Left ventricle myocardium inferior (tissue), 1 donor: ENCODE data around the gene UBE2R2. TPM values are rescaled to one million over a fixed set of nuclear protein-coding genes. Genes with fewer than 3 reads are reported as not detected.
"Not testable (repeated sequence)": the region's sequence is repeated elsewhere in the genome, so short reads cannot be mapped to it uniquely, and the experiment has no call there.

Experiments
- DNase-seq: peaks from one replicate; pipeline ENCODE4 v3.0.0-alpha.2; 2020
- H3K27ac ChIP-seq: fragments of 200-600 bp; replicated peaks from 2 replicates; pipeline ENCODE4 v1.8.0; 2021
- H3K27me3 ChIP-seq: fragments of 200-600 bp; 2 replicates; pipeline ENCODE4 v1.8.0; 2021; ENCODE audit warnings: low read depth
- H3K36me3 ChIP-seq: fragments of 200-600 bp; 2 replicates; pipeline ENCODE4 v1.8.0; 2021
- H3K4me1 ChIP-seq: fragments of 200-600 bp; 2 replicates; pipeline ENCODE4 v1.8.0; 2021
- H3K4me3 ChIP-seq: fragments of 200-600 bp; 2 replicates; pipeline ENCODE4 v1.8.0; 2021; ENCODE audit warnings: mild to moderate bottlenecking, moderate library complexity
- H3K9me3 ChIP-seq: fragments of 200-600 bp; replicated peaks from 2 replicates; pipeline ENCODE4 v1.8.0; 2021
- CTCF ChIP-seq: fragments of 200-600 bp; IDR thresholded peaks from 2 replicates; pipeline ENCODE4 v1.8.0; 2021; ENCODE audit warnings: antibody characterized with exemption, mild to moderate bottlenecking, borderline replicate concordance
- intact Hi-C: fragments of 100-400 bp; cut with micrococcal nuclease; formaldehyde crosslinking; loops from one replicate; pipeline ENCODE4 v1.11.0; 2022
- total RNA-seq: library from RNA; stranded (reverse); fragmentation: NEBNext Ultra II Directional; extraction: Animal tissue kit (Norgen Biotek cat#: 25700); gene quantifications from one replicate; pipeline ENCODE4 v1.2.1, GENCODE V29; 2021
- donor health status: DM: no; HTN: yes; CAD: no; lungs with severe emphysema.

UBE2R2 gene
- total RNA-seq, 1 donor from 2014 or later: 40.6 TPM

GRCh38 chr9:33837138-33837537, 20.2 kb downstream of the UBE2R2 start:
- H3K4me3 ChIP-seq: no peak overlapping the region
- H3K9me3 ChIP-seq: no peaks in the 10 kb centered on the region
- TF ChIP-seq CTCF: no peak
- no peaks in the 10 kb centered on the region for H3K27me3 ChIP-seq
- H3K36me3 ChIP-seq: no peaks in the 10 kb centered on the region
- no peak overlapping the region for H3K27ac ChIP-seq
- H3K4me1 ChIP-seq: peaks cover 74% of the 10 kb centered on the region
- intact Hi-C loops: no loop called here
- no peak for DNase-seq

GRCh38 chr9:33840381-33840780, 23.4 kb downstream of the UBE2R2 start:
- intact Hi-C loops: no loop called here
- H3K36me3 ChIP-seq: no peaks in the 10 kb centered on the region
- H3K9me3 ChIP-seq: no peaks in the 10 kb centered on the region
- H3K4me3 ChIP-seq: no peak overlapping the region
- no peaks in the 10 kb centered on the region for H3K27me3 ChIP-seq
- TF ChIP-seq CTCF: no peak
- peaks cover 82% of the 10 kb centered on the region for H3K4me1 ChIP-seq
- no peak for DNase-seq
- H3K27ac ChIP-seq: no peak overlapping the region

GRCh38 chr9:33843312-33843961, 26.5 kb downstream of the UBE2R2 start:
- H3K4me1 ChIP-seq: peaks cover 77% of the 10 kb centered on the region
- intact Hi-C loops: no loop called here
- TF ChIP-seq CTCF: no peak
- no peaks in the 10 kb centered on the region for H3K9me3 ChIP-seq
- H3K27ac ChIP-seq: peak overlapping the region; percentile 6
- H3K36me3 ChIP-seq: no peaks in the 10 kb centered on the region
- no peak for DNase-seq
- H3K27me3 ChIP-seq: no peaks in the 10 kb centered on the region
- H3K4me3 ChIP-seq: no peak overlapping the region

GRCh38 chr9:33846231-33846630, 29.3 kb downstream of the UBE2R2 start:
- Histone ChIP-seq H3K27me3 (no peaks in the 10 kb centered on the region), H3K36me3 (no peaks in the 10 kb centered on the region), H3K27ac (no peak overlapping the region), H3K9me3 (no peaks in the 10 kb centered on the region), H3K4me3 (no peak overlapping the region), H3K4me1 (peaks cover 71% of the 10 kb centered on the region)
- intact Hi-C loops: no loop called here
- no peak for TF ChIP-seq CTCF
- no peak for DNase-seq

GRCh38 chr9:33847894-33848205, 30.9 kb downstream of the UBE2R2 start:
- intact Hi-C loops, DNase-seq, H3K9me3 ChIP-seq, H3K27me3 ChIP-seq, H3K4me3 ChIP-seq, H3K36me3 ChIP-seq, H3K27ac ChIP-seq: not testable (repeated sequence)
- peaks cover 71% of the 10 kb centered on the region for H3K4me1 ChIP-seq

- peaks cover 77% of the 10 kb centered on the region for H3K4me1 ChIP-seq
- H3K9me3 ChIP-seq: no peaks in the 10 kb centered on the region
- H3K27ac ChIP-seq: peak overlapping the region; percentile 72
- intact Hi-C loops: no loop called here
- H3K27me3 ChIP-seq: no peaks in the 10 kb centered on the region
- no peak overlapping the region for H3K4me3 ChIP-seq
- no peaks in the 10 kb centered on the region for H3K36me3 ChIP-seq
- TF ChIP-seq CTCF: no peak
- no peak for DNase-seq
Measured at GRCh38 chr9:33850267-33850629, 33.3 kb downstream of the UBE2R2 start.
